HCT116 (cell line): ENCODE data around the gene PAAF1.

ENCODE experiments used
- CTCF ChIP-seq, 3 experiments: fragments of 200-600 bp in 1 of 3; sonication (generic) in 1 of 3; IDR thresholded peaks in 2 of 3; conservative IDR thresholded peaks in 1 of 3; 2 replicates each; pipeline ENCODE4 v1.5.1; 2012 to 2017; ENCODE audit warnings: low read depth in 2 of 3, low read length in 2 of 3, antibody characterized with exemption in 1 of 3, borderline replicate concordance in 1 of 3, control low read depth in 1 of 3, mild to moderate bottlenecking in 1 of 3, mixed read lengths in 1 of 3, mixed run types in 1 of 3, moderate library complexity in 1 of 3; ENCODE audit not compliant: insufficient read depth in 1 of 3
- EZH2 ChIP-seq: fragments of 200-600 bp; sonication (generic); IDR thresholded peaks from 2 replicates; pipeline ENCODE4 v1.6.1; 2017; ENCODE audit warnings: antibody characterized with exemption, mixed run types
- MAX ChIP-seq: IDR thresholded peaks from 2 replicates; pipeline ENCODE4 v1.6.1; 2012
- POLR2AphosphoS5 ChIP-seq: IDR thresholded peaks from 2 replicates; pipeline ENCODE4 v1.6.1; 2011; ENCODE audit warnings: mild to moderate bottlenecking, low read depth, low read length, moderate library complexity
- TF ChIP-seq, protein P1 (sequence below): IDR thresholded peaks from 2 replicates; pipeline ENCODE4 v1.6.1; 2012; ENCODE audit warnings: low read depth

DNA sequence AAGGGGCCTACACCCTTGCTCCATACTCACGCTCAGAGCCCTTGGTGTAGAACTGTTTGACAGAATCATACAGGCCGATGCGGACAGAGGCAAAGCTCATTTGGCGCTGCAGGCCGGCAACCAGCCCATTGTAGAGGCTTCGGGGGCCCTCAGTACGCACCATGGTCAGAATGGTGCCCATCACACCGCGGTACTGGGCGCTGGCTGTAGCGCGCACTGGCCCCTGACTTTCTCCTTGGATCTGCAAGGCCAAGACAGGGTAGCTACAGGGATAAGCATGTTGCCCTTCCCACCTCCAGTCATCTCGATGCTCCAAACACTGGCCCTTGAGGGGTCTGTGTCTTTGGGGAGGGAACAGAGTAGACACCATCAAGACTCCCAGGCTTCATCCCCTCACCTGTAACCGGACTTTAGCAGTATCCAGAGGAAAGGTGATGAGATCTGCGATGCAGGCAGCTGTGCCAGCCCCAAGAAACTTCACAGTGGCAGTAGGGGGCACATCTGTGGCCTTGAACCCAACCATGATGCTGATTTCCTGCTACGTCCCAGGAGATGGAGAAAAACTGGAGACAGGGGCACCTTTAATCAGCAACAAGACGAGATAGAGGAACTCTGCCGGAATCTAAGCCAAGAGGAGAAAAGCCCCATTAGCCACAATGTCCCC, 101.2 kb downstream of the PAAF1 start:
- TF ChIP-seq EZH2: no peak
- no peak for TF ChIP-seq CTCF (IDR thresholded peaks at IDR 0.05 in 2 of 3, conservative IDR thresholded peaks at IDR 0.05 in 1 of 3; ENCODE audit: borderline replicate concordance in 1 of 3, insufficient read depth in 1 of 3, low read depth in 2 of 3, low read length in 2 of 3)
- no peak for TF ChIP-seq POLR2AphosphoS5
- TF ChIP-seq MAX: no peak
- TF ChIP-seq, protein P1, sequence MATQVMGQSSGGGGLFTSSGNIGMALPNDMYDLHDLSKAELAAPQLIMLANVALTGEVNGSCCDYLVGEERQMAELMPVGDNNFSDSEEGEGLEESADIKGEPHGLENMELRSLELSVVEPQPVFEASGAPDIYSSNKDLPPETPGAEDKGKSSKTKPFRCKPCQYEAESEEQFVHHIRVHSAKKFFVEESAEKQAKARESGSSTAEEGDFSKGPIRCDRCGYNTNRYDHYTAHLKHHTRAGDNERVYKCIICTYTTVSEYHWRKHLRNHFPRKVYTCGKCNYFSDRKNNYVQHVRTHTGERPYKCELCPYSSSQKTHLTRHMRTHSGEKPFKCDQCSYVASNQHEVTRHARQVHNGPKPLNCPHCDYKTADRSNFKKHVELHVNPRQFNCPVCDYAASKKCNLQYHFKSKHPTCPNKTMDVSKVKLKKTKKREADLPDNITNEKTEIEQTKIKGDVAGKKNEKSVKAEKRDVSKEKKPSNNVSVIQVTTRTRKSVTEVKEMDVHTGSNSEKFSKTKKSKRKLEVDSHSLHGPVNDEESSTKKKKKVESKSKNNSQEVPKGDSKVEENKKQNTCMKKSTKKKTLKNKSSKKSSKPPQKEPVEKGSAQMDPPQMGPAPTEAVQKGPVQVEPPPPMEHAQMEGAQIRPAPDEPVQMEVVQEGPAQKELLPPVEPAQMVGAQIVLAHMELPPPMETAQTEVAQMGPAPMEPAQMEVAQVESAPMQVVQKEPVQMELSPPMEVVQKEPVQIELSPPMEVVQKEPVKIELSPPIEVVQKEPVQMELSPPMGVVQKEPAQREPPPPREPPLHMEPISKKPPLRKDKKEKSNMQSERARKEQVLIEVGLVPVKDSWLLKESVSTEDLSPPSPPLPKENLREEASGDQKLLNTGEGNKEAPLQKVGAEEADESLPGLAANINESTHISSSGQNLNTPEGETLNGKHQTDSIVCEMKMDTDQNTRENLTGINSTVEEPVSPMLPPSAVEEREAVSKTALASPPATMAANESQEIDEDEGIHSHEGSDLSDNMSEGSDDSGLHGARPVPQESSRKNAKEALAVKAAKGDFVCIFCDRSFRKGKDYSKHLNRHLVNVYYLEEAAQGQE: no peak
